Ishikawa (cell line): ENCODE results near the gene PRL.

Source experiments
- CEBPB ChIP-seq: IDR thresholded peaks from 2 replicates; pipeline ENCODE4 v1.6.1; 2012
- CREB1 ChIP-seq: IDR thresholded peaks from 2 replicates; pipeline ENCODE4 v1.6.1; 2012; ENCODE audit warnings: low read depth
- EGR1 ChIP-seq: IDR thresholded peaks from 2 replicates; pipeline ENCODE4 v1.6.1; 2012
- EP300 ChIP-seq: IDR thresholded peaks from 2 replicates; pipeline ENCODE4 v1.6.1; 2012; ENCODE audit warnings: borderline replicate concordance
- FOXM1 ChIP-seq: IDR thresholded peaks from 2 replicates; pipeline ENCODE4 v1.6.1; 2012; ENCODE audit warnings: low read depth, borderline replicate concordance
- MAX ChIP-seq: IDR thresholded peaks from 2 replicates; pipeline ENCODE4 v1.6.1; 2012
- NFIC ChIP-seq: IDR thresholded peaks from 2 replicates; pipeline ENCODE4 v1.6.1; 2012
- RAD21 ChIP-seq: IDR thresholded peaks from 2 replicates; pipeline ENCODE4 v1.6.1; 2012; ENCODE audit warnings: low read depth
- REST ChIP-seq: IDR thresholded peaks from 2 replicates; pipeline ENCODE4 v1.6.1; 2012; ENCODE audit warnings: low read depth, mild to moderate bottlenecking
- TAF1 ChIP-seq: IDR thresholded peaks from 2 replicates; pipeline ENCODE4 v1.6.1; 2012; ENCODE audit warnings: low read depth, mild to moderate bottlenecking
- TCF12 ChIP-seq: IDR thresholded peaks from 2 replicates; pipeline ENCODE4 v1.6.1; 2012; ENCODE audit warnings: low read depth
- TEAD4 ChIP-seq: IDR thresholded peaks from 2 replicates; pipeline ENCODE4 v1.6.1; 2012
- USF1 ChIP-seq: IDR thresholded peaks from 2 replicates; pipeline ENCODE4 v1.6.1; 2012
- YY1 ChIP-seq: IDR thresholded peaks from 2 replicates; pipeline ENCODE4 v1.6.1; 2012; ENCODE audit warnings: low read depth
- ZBTB7A ChIP-seq: IDR thresholded peaks from 2 replicates; pipeline ENCODE4 v1.6.1; 2012; ENCODE audit warnings: low read depth

PRL gene

GRCh38 chr6:22248513-22249308, 48.1 kb downstream of the PRL start:
- TF ChIP-seq EP300 (no peak), RAD21 (no peak), EGR1 (no peak), TCF12 (no peak), TEAD4 (no peak), CEBPB (no peak), CREB1 (no peak), FOXM1 (no peak), NFIC (no peak), MAX (no peak)

- TF ChIP-seq CEBPB: no peak
- no peak for TF ChIP-seq EGR1
- no peak for TF ChIP-seq RAD21
- TF ChIP-seq FOXM1: no peak
- no peak for TF ChIP-seq MAX
- no peak for TF ChIP-seq YY1
- TF ChIP-seq EP300: no peak
- no peak for TF ChIP-seq NFIC
- TF ChIP-seq TEAD4: no peak
- TF ChIP-seq TAF1: no peak
- TF ChIP-seq ZBTB7A: no peak
- no peak for TF ChIP-seq USF1
- TF ChIP-seq REST: no peak
Measured at GRCh38 chr6:22247916-22248482, 48.8 kb downstream of the PRL start.

GRCh38 chr6:22240025-22240424, 56.8 kb downstream of the PRL start:
- TF ChIP-seq CEBPB: no peak
- no peak for TF ChIP-seq FOXM1
- TF ChIP-seq EGR1: no peak
- TF ChIP-seq TEAD4: no peak
- no peak for TF ChIP-seq RAD21
- no peak for TF ChIP-seq MAX
- TF ChIP-seq NFIC: no peak
- no peak for TF ChIP-seq REST
- no peak for TF ChIP-seq USF1
- no peak for TF ChIP-seq CREB1
- no peak for TF ChIP-seq TCF12
- no peak for TF ChIP-seq TAF1
- TF ChIP-seq EP300: no peak
- no peak for TF ChIP-seq YY1
- TF ChIP-seq ZBTB7A: no peak

- TF ChIP-seq EP300 (no peak), RAD21 (no peak), CEBPB (no peak), USF1 (no peak), TEAD4 (no peak), NFIC (no peak), EGR1 (no peak), TAF1 (no peak)
Measured at GRCh38 chr6:22239261-22239921, 57.4 kb downstream of the PRL start.

GRCh38 chr6:22238861-22239260, 58.0 kb downstream of the PRL start:
- TF ChIP-seq REST (no peak), YY1 (no peak), EP300 (no peak), CEBPB (no peak), CREB1 (no peak), TAF1 (no peak), MAX (no peak), USF1 (no peak)
